Endothelial cell of umbilical vein (primary cell): Measurements from ENCODE around the gene DAB2IP. TPM values are rescaled to one million over a fixed set of nuclear protein-coding genes. Genes with fewer than 3 reads are reported as not detected.

Source experiments
- BruUV-seq: library from RNA; stranded (reverse); fragments of 400-500 nt; replicated peaks from 2 replicates; lab custom pipeline; 2021; lab: Mats Ljungman, UMichigan
- CTCF ChIA-PET: fragments of 300-600, 350-600 bp; sonication (Branson Sonifier 250); formaldehyde crosslinking; loops from one replicate; lab custom pipeline; 2021; ENCODE audit warnings: antibody characterized with exemption, inconsistent platforms; lab: Charles Lee
- POLR2A ChIA-PET: fragments of 300-600, 350-600 bp; sonication (Branson Sonifier 250); formaldehyde crosslinking; loops from one replicate; lab custom pipeline; 2021; ENCODE audit warnings: antibody characterized with exemption, inconsistent platforms; lab: Charles Lee
- DNase-seq: peaks from one replicate; pipeline ENCODE4 v3.0.0-alpha.2; 2011; ENCODE audit warnings: low read depth, low spot score
- FAIRE-seq: peaks from 2 replicates; lab custom pipeline; 2011; peaks lifted over from hg19 to GRCh38; lab: Jason Lieb, UNC
- H2AFZ ChIP-seq: 2 replicates; pipeline ENCODE4 v1.6.0; 2012; ENCODE audit warnings: low read depth, low read length, control low read depth, inconsistent platforms
- H3K27ac ChIP-seq: 2 replicates; pipeline ENCODE4 v1.5.1; 2011; ENCODE audit warnings: low read depth, mild to moderate bottlenecking, control low read depth, low read length, moderate library complexity; ENCODE audit not compliant: insufficient read depth
- H3K27me3 ChIP-seq, 2 experiments: 2 replicates each; pipeline versions ENCODE4 v1.6.0 to v1.6.1; 2011; ENCODE audit warnings: low read length in 2 of 2, mixed read lengths in 1 of 2; ENCODE audit not compliant: control insufficient read depth in 2 of 2, insufficient read depth in 2 of 2
- H3K36me3 ChIP-seq, 2 experiments: 2 replicates in 1 of 2; 3 replicates in 1 of 2; pipeline ENCODE4 v1.5.1; 2011; ENCODE audit warnings: low read length in 2 of 2, mild to moderate bottlenecking in 1 of 2, moderate library complexity in 1 of 2; ENCODE audit not compliant: control insufficient read depth in 2 of 2, insufficient read depth in 2 of 2; ENCODE audit errors: extremely low read depth in 1 of 2
- H3K4me1 ChIP-seq: 3 replicates; pipeline ENCODE4 v1.5.1; 2011; ENCODE audit warnings: mild to moderate bottlenecking, low read length; ENCODE audit not compliant: control insufficient read depth, insufficient read depth; ENCODE audit errors: extremely low read depth
- H3K4me2 ChIP-seq: 2 replicates; pipeline ENCODE4 v1.6.1; 2011; ENCODE audit warnings: low read length, control low read depth, mixed read lengths; ENCODE audit not compliant: insufficient read depth
- H3K4me3 ChIP-seq, 3 experiments: fragments of 200-600 bp in 1 of 3; sonication (generic), shearing (Covaris generic) in 1 of 3; replicated peaks in 1 of 3; 2 replicates each; pipeline ENCODE4 v1.5.1; 2011 to 2016; ENCODE audit warnings: control low read depth in 3 of 3, low read length in 3 of 3, mild to moderate bottlenecking in 2 of 3, inconsistent platforms in 1 of 3, low read depth in 1 of 3, moderate library complexity in 1 of 3; ENCODE audit not compliant: insufficient read depth in 1 of 3
- H3K79me2 ChIP-seq: 2 replicates; pipeline ENCODE4 v1.6.0; 2012; ENCODE audit warnings: low read length, inconsistent platforms; ENCODE audit not compliant: control insufficient read depth, insufficient read depth
- H3K9ac ChIP-seq: replicated peaks from 2 replicates; pipeline ENCODE3; 2011; ENCODE audit warnings: low read length, control low read depth; ENCODE audit not compliant: insufficient read depth; ENCODE audit errors: extremely low read depth
- H3K9me1 ChIP-seq: replicated peaks from 3 replicates; pipeline ENCODE4 v1.6.0; 2011; ENCODE audit warnings: mild to moderate bottlenecking, low read length; ENCODE audit not compliant: control insufficient read depth, insufficient read depth; ENCODE audit errors: extremely low read depth
- H3K9me3 ChIP-seq: replicated peaks from 2 replicates; pipeline ENCODE4 v1.5.1; 2012; ENCODE audit warnings: low read length, inconsistent platforms; ENCODE audit not compliant: control insufficient read depth, insufficient read depth
- H4K20me1 ChIP-seq: replicated peaks from 2 replicates; pipeline ENCODE3; 2011; ENCODE audit warnings: mild to moderate bottlenecking, low read length; ENCODE audit not compliant: control insufficient read depth, insufficient read depth; ENCODE audit errors: extremely low read depth
- EZH2 ChIP-seq: IDR thresholded peaks from 2 replicates; pipeline ENCODE4 v1.6.1; 2012; ENCODE audit warnings: borderline replicate concordance, low read depth, mild to moderate bottlenecking, moderate library complexity, low read length, inconsistent platforms; ENCODE audit not compliant: severe bottlenecking
- FOS ChIP-seq: IDR thresholded peaks from 2 replicates; pipeline ENCODE4 v1.6.1; 2011; ENCODE audit warnings: mild to moderate bottlenecking, low read length, moderate library complexity, borderline replicate concordance; ENCODE audit not compliant: insufficient read depth
- GATA2 ChIP-seq: IDR thresholded peaks from 2 replicates; pipeline ENCODE4 v1.7.0; 2011; ENCODE audit warnings: low read depth, mild to moderate bottlenecking, moderate library complexity, mixed read lengths, low read length; ENCODE audit not compliant: insufficient read length, insufficient read depth
- JUN ChIP-seq: IDR thresholded peaks from 2 replicates; pipeline ENCODE4 v1.6.1; 2011; ENCODE audit warnings: borderline replicate concordance, low read depth; ENCODE audit not compliant: insufficient read length, insufficient read depth
- MYC ChIP-seq: IDR thresholded peaks from one replicate; pipeline ENCODE4 v1.6.1; 2011; ENCODE audit warnings: mild to moderate bottlenecking, low read depth, low read length
- POLR2A ChIP-seq: IDR thresholded peaks from 2 replicates; pipeline ENCODE4 v1.6.1; 2012; ENCODE audit warnings: low read depth, mild to moderate bottlenecking, control low read depth, low read length
- POLR2AphosphoS5 ChIP-seq: IDR thresholded peaks from 2 replicates; pipeline ENCODE4 v1.6.1; 2012; ENCODE audit warnings: low read depth, mild to moderate bottlenecking, control low read depth, low read length, moderate library complexity; ENCODE audit not compliant: insufficient read depth
- dilution Hi-C: fragments of 300-500 bp; cut with MboI; formaldehyde crosslinking; loops from one replicate; pipeline ENCODE4 v1.15.0; 2019; ENCODE audit warnings: low sequenced_read_pairs; ENCODE audit not compliant: extremely low pct_ligation_motif_present
- intact Hi-C: fragments of 100-400 bp; cut with micrococcal nuclease; formaldehyde crosslinking; loops from one replicate; pipeline ENCODE4 v1.10.0; 2022
- polyA plus RNA-seq, 4 experiments: library from polyadenylated mRNA; depleted of rRNA in 3 of 4; stranded (reverse) in 3 of 4; unstranded in 1 of 4; fragments of >200 nt; gene quantifications; 2 replicates each; pipeline versions ENCODE4 v1.2.1 to v1.2.3, GENCODE V29; 2011 to 2012; ENCODE audit warnings: missing spikeins in 1 of 4
- total RNA-seq: library from RNA; stranded (reverse); gene quantifications from 2 replicates; pipeline ENCODE4 v1.2.3, GENCODE V29; 2021
- TF ChIP-seq, protein P1 (sequence below): IDR thresholded peaks from 2 replicates; pipeline ENCODE4 v1.6.1; 2011; ENCODE audit not compliant: insufficient read depth, insufficient read length
- TF ChIP-seq, protein P2 (sequence below), 2 donors: IDR thresholded peaks; 1 replicate in 1 of 2; 2 replicates in 1 of 2; pipeline ENCODE4 v1.5.1; 2011; ENCODE audit warnings: low read length in 2 of 2, mild to moderate bottlenecking in 2 of 2, moderate library complexity in 2 of 2, control low read depth in 1 of 2, inconsistent platforms in 1 of 2, low read depth in 1 of 2; ENCODE audit not compliant: insufficient read depth in 1 of 2; ENCODE audit errors: extremely low read depth in 1 of 2

DAB2IP gene
- total and polyA plus RNA-seq, 2 donors (not counting 3 experiments of a cell fraction or from before 2014, with no cell fraction given): 29.2 to 53.6 TPM

DNA sequence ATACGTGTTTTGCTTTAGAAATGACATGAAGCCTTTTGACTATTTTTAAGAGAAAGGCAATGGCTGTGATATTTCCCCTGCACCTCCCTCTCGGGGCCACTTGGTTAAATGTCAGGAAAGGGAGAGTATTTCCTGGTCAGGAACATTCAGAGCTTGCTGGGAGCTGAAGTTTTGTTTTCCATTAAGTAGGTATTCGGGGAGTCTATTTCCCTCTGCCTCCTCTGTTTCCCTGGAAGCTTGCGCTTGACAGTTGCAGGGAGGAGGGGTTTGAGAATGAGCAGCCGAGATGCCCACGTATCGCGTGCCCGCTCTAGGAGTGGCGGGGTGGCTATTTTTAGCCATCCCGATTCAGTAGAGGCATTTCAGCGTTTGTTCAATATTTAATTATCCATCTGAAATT is 6.7 kb downstream of the DAB2IP start:
- FAIRE-seq: peak; percentile 76
- dilution Hi-C loops: no loop called here

More for the DNA sequence above, 6.7 kb downstream of the DAB2IP start:
- Histone ChIP-seq H3K9me1 (no peaks in the 10 kb centered on the region), H3K27me3 (no peaks in the 10 kb centered on the region), H2AFZ (peak overlapping the region; percentile 53), H3K4me2 (peak overlapping the region; percentile 76), H3K9me3 (no peaks in the 10 kb centered on the region), H3K27ac (no peak overlapping the region), H4K20me1 (no peaks in the 10 kb centered on the region), H3K79me2 (no peaks in the 10 kb centered on the region), H3K9ac (no peak overlapping the region), H3K36me3 (no peaks in the 10 kb centered on the region), H3K4me3 (peak overlapping the region in 1 of 3 experiments; percentile 22), H3K4me1 (peaks cover 16% of the 10 kb centered on the region)
- POLR2A ChIA-PET: no interaction called here
- no peak for TF ChIP-seq GATA2
- TF ChIP-seq, protein P1, sequence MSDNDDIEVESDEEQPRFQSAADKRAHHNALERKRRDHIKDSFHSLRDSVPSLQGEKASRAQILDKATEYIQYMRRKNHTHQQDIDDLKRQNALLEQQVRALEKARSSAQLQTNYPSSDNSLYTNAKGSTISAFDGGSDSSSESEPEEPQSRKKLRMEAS: no peak
- TF ChIP-seq MYC: no peak
- TF ChIP-seq JUN: no peak
- TF ChIP-seq EZH2: no peak
- TF ChIP-seq POLR2AphosphoS5: no peak
- TF ChIP-seq, protein P2, sequence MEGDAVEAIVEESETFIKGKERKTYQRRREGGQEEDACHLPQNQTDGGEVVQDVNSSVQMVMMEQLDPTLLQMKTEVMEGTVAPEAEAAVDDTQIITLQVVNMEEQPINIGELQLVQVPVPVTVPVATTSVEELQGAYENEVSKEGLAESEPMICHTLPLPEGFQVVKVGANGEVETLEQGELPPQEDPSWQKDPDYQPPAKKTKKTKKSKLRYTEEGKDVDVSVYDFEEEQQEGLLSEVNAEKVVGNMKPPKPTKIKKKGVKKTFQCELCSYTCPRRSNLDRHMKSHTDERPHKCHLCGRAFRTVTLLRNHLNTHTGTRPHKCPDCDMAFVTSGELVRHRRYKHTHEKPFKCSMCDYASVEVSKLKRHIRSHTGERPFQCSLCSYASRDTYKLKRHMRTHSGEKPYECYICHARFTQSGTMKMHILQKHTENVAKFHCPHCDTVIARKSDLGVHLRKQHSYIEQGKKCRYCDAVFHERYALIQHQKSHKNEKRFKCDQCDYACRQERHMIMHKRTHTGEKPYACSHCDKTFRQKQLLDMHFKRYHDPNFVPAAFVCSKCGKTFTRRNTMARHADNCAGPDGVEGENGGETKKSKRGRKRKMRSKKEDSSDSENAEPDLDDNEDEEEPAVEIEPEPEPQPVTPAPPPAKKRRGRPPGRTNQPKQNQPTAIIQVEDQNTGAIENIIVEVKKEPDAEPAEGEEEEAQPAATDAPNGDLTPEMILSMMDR (IDR thresholded peaks at IDR 0.05; ENCODE audit: extremely low read depth in 1 of 2, insufficient read depth in 1 of 2, low read depth in 1 of 2, low read length in 2 of 2): no peak
- TF ChIP-seq FOS: no peak
- no peak for TF ChIP-seq POLR2A
- BruUV-seq: no TSS peak
- intact Hi-C loops: no loop called here
- CTCF ChIA-PET: interaction anchor here (0.7 to 1.5 kb wide), 5 partner anchors 9 to 108 kb away, joined by 3 to 6 read pairs (median 5); no protein-coding TSS in a partner anchor
- DNase-seq: peak; percentile 58
